SK-N-SH (cell line): ENCODE measurements around the gene FLT3LG. TPM values are rescaled to one million over a fixed set of nuclear protein-coding genes. Genes with fewer than 3 reads are reported as not detected.

Experiments used
- CTCF ChIA-PET: fragments of 300-600, 350-600 bp; formaldehyde crosslinking; extraction: SDS; loops from one replicate; lab custom pipeline; 2021; lab: Yijun Ruan, JAX
- POLR2A ChIA-PET: fragments of 350-600 bp; sonication (Branson Sonifier 250); formaldehyde crosslinking; extraction: SDS; loops from one replicate; lab custom pipeline; 2020; ENCODE audit warnings: antibody characterized with exemption, inconsistent platforms; lab: Yijun Ruan, JAX
- DNase-seq: peaks from one replicate; pipeline ENCODE4 v3.0.0; 2012
- H2AFZ ChIP-seq: fragments of 200-600 bp; sonication (generic); 2 replicates; pipeline ENCODE4 v1.8.1; 2016; ENCODE audit warnings: antibody characterized with exemption, mild to moderate bottlenecking, low read depth
- H3F3A ChIP-seq: fragments of 200-600 bp; sonication (generic); replicated peaks from 2 replicates; pipeline ENCODE3; 2016; ENCODE audit warnings: antibody characterized with exemption, mild to moderate bottlenecking; ENCODE audit not compliant: insufficient read depth
- H3K27ac ChIP-seq, 2 experiments: fragments of 200-500 bp in 1 of 2; fragments of 200-600 bp in 1 of 2; sonication (Bioruptor generic) in 1 of 2; sonication (generic), shearing (Covaris generic) in 1 of 2; 2 replicates each; pipeline versions ENCODE4 v1.5.1 to v1.6.1; 2014 to 2016; ENCODE audit warnings: low read depth in 2 of 2, inconsistent platforms in 1 of 2, low read length in 1 of 2, mild to moderate bottlenecking in 1 of 2, mixed read lengths in 1 of 2
- H3K27me3 ChIP-seq: fragments of 200-600 bp; sonication (generic), shearing (Covaris generic); 2 replicates; pipeline ENCODE4 v1.6.1; 2016; ENCODE audit warnings: mixed run types; ENCODE audit not compliant: insufficient read depth
- H3K36me3 ChIP-seq, 2 experiments: fragments of 200-500 bp in 1 of 2; fragments of 200-600 bp in 1 of 2; sonication (Bioruptor generic) in 1 of 2; sonication (generic) in 1 of 2; replicated peaks in 1 of 2; 2 replicates each; pipeline versions ENCODE3 to v1.5.1; 2014 to 2016; ENCODE audit warnings: low read length in 1 of 2, mild to moderate bottlenecking in 1 of 2; ENCODE audit not compliant: insufficient read depth in 2 of 2, control insufficient read depth in 1 of 2
- H3K4me1 ChIP-seq, 2 experiments: fragments of 200-500 bp in 1 of 2; fragments of 200-600 bp in 1 of 2; sonication (Bioruptor generic) in 1 of 2; sonication (generic), shearing (Covaris generic) in 1 of 2; 2 replicates each; pipeline versions ENCODE4 v1.5.1 to v1.6.1; 2014 to 2016; ENCODE audit warnings: low read depth in 1 of 2, low read length in 1 of 2, mixed run types in 1 of 2; ENCODE audit not compliant: insufficient read depth in 2 of 2, control insufficient read depth in 1 of 2
- H3K4me2 ChIP-seq: fragments of 200-600 bp; sonication (generic), shearing (Covaris generic); 2 replicates; pipeline ENCODE4 v1.6.1; 2017; ENCODE audit warnings: mixed run types
- H3K4me3 ChIP-seq, 2 experiments: fragments of 200-500 bp in 1 of 2; fragments of 200-600 bp in 1 of 2; sonication (Bioruptor generic) in 1 of 2; sonication (generic), shearing (Covaris generic) in 1 of 2; 2 replicates each; pipeline versions ENCODE4 v1.5.1 to v1.8.1; 2014 to 2016; ENCODE audit warnings: low read depth in 2 of 2, inconsistent platforms in 1 of 2, low read length in 1 of 2, mild to moderate bottlenecking in 1 of 2, mixed read lengths in 1 of 2, moderate library complexity in 1 of 2
- H3K79me2 ChIP-seq: fragments of 200-600 bp; sonication (generic); 2 replicates; pipeline ENCODE4 v1.8.1; 2017; ENCODE audit warnings: mild to moderate bottlenecking; ENCODE audit not compliant: insufficient read depth
- H3K9ac ChIP-seq: fragments of 200-600 bp; sonication (generic); 2 replicates; pipeline ENCODE4 v1.6.1; 2017; ENCODE audit warnings: mixed run types
- H3K9me2 ChIP-seq: fragments of 200-600 bp; sonication (generic); 2 replicates; pipeline ENCODE4 v1.6.1; 2017; ENCODE audit warnings: mixed run types
- H3K9me3 ChIP-seq: fragments of 200-600 bp; sonication (generic); 2 replicates; pipeline ENCODE4 v1.6.1; 2017; ENCODE audit warnings: mixed run types, mild to moderate bottlenecking, moderate library complexity
- H4K20me1 ChIP-seq: fragments of 200-600 bp; sonication (generic); 2 replicates; pipeline ENCODE4 v1.6.1; 2017; ENCODE audit warnings: mild to moderate bottlenecking, mixed run types; ENCODE audit not compliant: insufficient read depth
- CHD2 ChIP-seq: fragments of 150-350 bp; IDR thresholded peaks from 2 replicates; pipeline ENCODE4 v1.6.1; 2018; ENCODE audit warnings: low read length; ENCODE audit not compliant: partially characterized antibody
- CTCF ChIP-seq: fragments of 200-600 bp; sonication (generic); IDR thresholded peaks from 2 replicates; pipeline ENCODE4 v1.6.1; 2017; ENCODE audit warnings: antibody characterized with exemption, mild to moderate bottlenecking, moderate library complexity
- ELF1 ChIP-seq: IDR thresholded peaks from 2 replicates; pipeline ENCODE4 v1.4.0; 2012
- EP300 ChIP-seq, 2 experiments: IDR thresholded peaks; 2 replicates each; pipeline versions ENCODE4 v1.4.0 to v1.6.1; 2012; ENCODE audit warnings: borderline replicate concordance in 1 of 2, low read depth in 1 of 2, low read length in 1 of 2
- FOSL2 ChIP-seq: IDR thresholded peaks from 2 replicates; pipeline ENCODE4 v1.4.0; 2012; ENCODE audit warnings: low read depth, mild to moderate bottlenecking, moderate library complexity, borderline replicate concordance
- FOXJ3 ChIP-seq: sonication (generic); formaldehyde crosslinking; IDR thresholded peaks from 2 replicates; pipeline ENCODE4 v1.5.1; 2020; ENCODE audit warnings: mild to moderate bottlenecking, missing genetic modification reagents
- FOXM1 ChIP-seq: IDR thresholded peaks from 2 replicates; pipeline ENCODE4 v1.4.0; 2012; ENCODE audit warnings: low read depth, mild to moderate bottlenecking
- GABPA ChIP-seq: IDR thresholded peaks from 2 replicates; pipeline ENCODE4 v1.4.0; 2012; ENCODE audit warnings: low read depth, mild to moderate bottlenecking
- MAX ChIP-seq: IDR thresholded peaks from 2 replicates; pipeline ENCODE4 v1.4.0; 2012; ENCODE audit warnings: low read depth
- MEF2A ChIP-seq: IDR thresholded peaks from 2 replicates; pipeline ENCODE4 v1.4.0; 2012; ENCODE audit warnings: low read depth, borderline replicate concordance
- POLR2AphosphoS5 ChIP-seq: IDR thresholded peaks from 2 replicates; pipeline ENCODE4 v1.6.1; 2012; ENCODE audit warnings: low read depth, low read length
- RCOR1 ChIP-seq: fragments of 150-350 bp; IDR thresholded peaks from 2 replicates; pipeline ENCODE4 v1.6.1; 2017; ENCODE audit warnings: antibody characterized with exemption, low read length
- RXRA ChIP-seq: IDR thresholded peaks from 2 replicates; pipeline ENCODE4 v1.4.0; 2012; ENCODE audit warnings: low read depth, mild to moderate bottlenecking, borderline replicate concordance
- SIN3A ChIP-seq: IDR thresholded peaks from 2 replicates; pipeline ENCODE4 v1.6.1; 2012; ENCODE audit warnings: low read depth, mild to moderate bottlenecking, low read length, moderate library complexity, borderline replicate concordance
- SMC3 ChIP-seq: IDR thresholded peaks from 2 replicates; pipeline ENCODE4 v1.6.1; 2012; ENCODE audit warnings: low read depth, low read length, improper control_type of control experiment
- ZBTB33 ChIP-seq: IDR thresholded peaks from 2 replicates; pipeline ENCODE4 v1.4.0; 2012; ENCODE audit warnings: low read depth, borderline replicate concordance
- WGBS: methylation state at CpG from one replicate; pipeline ENCODE4 v1.1.6; 2017; ENCODE audit warnings: low lambda C conversion rate; 5-methylcytosine and 5-hydroxymethylcytosine counted together
- polyA plus RNA-seq, 3 experiments: library from polyadenylated mRNA; depleted of rRNA; stranded (reverse); fragments of >200 nt; gene quantifications; 2 replicates each; pipeline ENCODE4 v1.2.3, GENCODE V29; 2012
- TF ChIP-seq, protein P1 (sequence below): fragments of 150-350 bp; IDR thresholded peaks from 2 replicates; pipeline ENCODE4 v1.6.1; 2017; ENCODE audit warnings: antibody characterized with exemption, low read length, low read depth, borderline replicate concordance
- TF ChIP-seq, protein P2 (sequence below): IDR thresholded peaks from 2 replicates; pipeline ENCODE4; 2012
- TF ChIP-seq, protein P3 (sequence below): IDR thresholded peaks from 2 replicates; pipeline ENCODE4 v1.4.0; 2012; ENCODE audit warnings: low read depth, borderline replicate concordance

The FLT3LG gene
- polyA plus RNA-seq, 1 of the 3 experiments (the other 2 are of a cell fraction) = 6.4 TPM

DNA sequence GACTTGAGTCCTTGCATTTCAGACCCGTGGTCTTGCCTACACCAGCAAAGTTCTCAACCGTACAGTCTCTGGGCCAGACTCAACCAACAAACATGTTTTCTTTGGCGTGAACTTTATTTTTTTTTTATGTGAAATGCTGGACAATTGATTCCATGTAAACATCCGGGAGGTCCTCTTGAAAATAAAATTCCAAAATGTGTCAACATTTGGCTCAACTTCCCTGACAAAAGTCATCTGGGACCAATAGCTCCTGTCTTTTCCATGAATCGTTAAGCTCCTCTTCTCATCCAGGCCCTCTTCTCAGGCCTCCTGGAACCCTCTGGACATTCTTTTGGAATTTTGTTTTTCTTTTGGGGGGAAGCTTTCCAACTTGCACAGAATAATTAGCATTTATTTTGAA lies 18.2 kb upstream of the FLT3LG start (continued):
- no peak for TF ChIP-seq CHD2
- TF ChIP-seq RCOR1 = no peak
- TF ChIP-seq SMC3 = no peak
- TF ChIP-seq, protein P1, sequence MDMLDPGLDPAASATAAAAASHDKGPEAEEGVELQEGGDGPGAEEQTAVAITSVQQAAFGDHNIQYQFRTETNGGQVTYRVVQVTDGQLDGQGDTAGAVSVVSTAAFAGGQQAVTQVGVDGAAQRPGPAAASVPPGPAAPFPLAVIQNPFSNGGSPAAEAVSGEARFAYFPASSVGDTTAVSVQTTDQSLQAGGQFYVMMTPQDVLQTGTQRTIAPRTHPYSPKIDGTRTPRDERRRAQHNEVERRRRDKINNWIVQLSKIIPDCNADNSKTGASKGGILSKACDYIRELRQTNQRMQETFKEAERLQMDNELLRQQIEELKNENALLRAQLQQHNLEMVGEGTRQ = no peak
- no peak for TF ChIP-seq EP300 (IDR thresholded peaks at IDR 0.05; ENCODE audit: borderline replicate concordance in 1 of 2, low read depth in 1 of 2, low read length in 1 of 2)
- TF ChIP-seq SIN3A = no peak
- no peak for TF ChIP-seq FOXM1
- no peak for TF ChIP-seq FOXJ3

DNA sequence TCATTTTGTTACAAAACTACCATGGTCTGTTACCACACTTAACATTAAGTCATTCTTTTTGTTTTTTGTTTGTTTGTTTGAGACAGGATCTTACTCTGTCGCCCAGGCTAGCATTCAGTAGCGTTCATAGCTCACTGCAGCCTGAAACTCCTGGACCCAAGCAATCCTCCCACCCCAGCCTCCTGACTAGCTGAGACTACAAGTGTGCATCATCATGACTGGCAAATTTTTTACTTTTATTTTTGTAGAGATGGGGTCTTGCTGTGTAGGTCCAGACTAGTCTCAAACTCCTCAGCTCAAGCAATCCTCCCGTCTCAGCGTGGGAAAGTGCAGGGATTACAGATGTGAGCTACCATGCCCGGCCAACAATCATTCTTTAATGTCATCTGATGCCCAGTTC lies 17.7 kb upstream of the FLT3LG start:
- no peak overlapping the region for H3K4me2 ChIP-seq
- WGBS = 89% methylated on average over 5 of the region's 5 CpGs

DNA sequence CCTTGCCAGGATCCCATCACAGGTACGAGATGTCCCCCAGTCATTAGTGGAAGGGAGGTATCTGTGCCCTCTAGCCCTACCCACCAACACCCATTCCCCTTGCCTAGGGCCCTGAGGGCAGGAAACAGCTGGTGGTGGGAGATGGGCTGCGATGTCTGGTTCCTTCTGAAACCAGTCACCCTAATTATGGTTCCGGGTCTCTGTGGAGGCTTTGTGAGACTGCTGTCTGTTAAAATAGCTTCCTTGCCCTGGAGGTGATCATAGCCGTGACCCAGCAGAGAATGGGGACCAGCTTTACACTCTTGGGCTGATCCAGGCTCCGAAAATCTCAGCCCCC lies 15.5 kb upstream of the FLT3LG start:
- WGBS = 98% methylated on average over 5 of the region's 5 CpGs
- Histone ChIP-seq H3K9me3 (no peaks in the 10 kb centered on the region), H3K4me3 (no peak overlapping the region), H3K27me3 (no peaks in the 10 kb centered on the region), H4K20me1 (no peaks in the 10 kb centered on the region), H3F3A (peaks cover 11% of the 10 kb centered on the region), H3K79me2 (peaks cover 23% of the 10 kb centered on the region), H3K27ac (no peak overlapping the region; a peak in 1 of 4 replicates), H3K9ac (no peak overlapping the region), H3K4me2 (no peak overlapping the region), H3K4me1 (peaks cover 0 to 8% of the 10 kb centered on the region in 2 experiments; a peak in 1 of 4 replicates), H3K36me3 (no peaks in the 10 kb centered on the region), H2AFZ (no peak overlapping the region), H3K9me2 (no peaks in the 10 kb centered on the region)
- ChIA-PET CTCF (interaction anchor here (0.9 to 2.8 kb wide), 2 partner anchors 15 to 18 kb away, joined by 4 to 7 read pairs; no protein-coding TSS in a partner anchor), POLR2A (no interaction called here)
- DNase-seq = no peak
- TF ChIP-seq CTCF = no peak
- TF ChIP-seq RXRA = no peak
- TF ChIP-seq ZBTB33 = no peak
- TF ChIP-seq, protein P2, sequence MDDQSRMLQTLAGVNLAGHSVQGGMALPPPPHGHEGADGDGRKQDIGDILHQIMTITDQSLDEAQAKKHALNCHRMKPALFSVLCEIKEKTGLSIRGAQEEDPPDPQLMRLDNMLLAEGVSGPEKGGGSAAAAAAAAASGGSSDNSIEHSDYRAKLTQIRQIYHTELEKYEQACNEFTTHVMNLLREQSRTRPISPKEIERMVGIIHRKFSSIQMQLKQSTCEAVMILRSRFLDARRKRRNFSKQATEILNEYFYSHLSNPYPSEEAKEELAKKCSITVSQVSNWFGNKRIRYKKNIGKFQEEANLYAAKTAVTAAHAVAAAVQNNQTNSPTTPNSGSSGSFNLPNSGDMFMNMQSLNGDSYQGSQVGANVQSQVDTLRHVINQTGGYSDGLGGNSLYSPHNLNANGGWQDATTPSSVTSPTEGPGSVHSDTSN = no peak
- TF ChIP-seq SIN3A = no peak
- no peak for TF ChIP-seq GABPA
- no peak for TF ChIP-seq FOSL2
- TF ChIP-seq MEF2A = no peak
- no peak for TF ChIP-seq ELF1
- TF ChIP-seq CHD2 = no peak
- TF ChIP-seq MAX = no peak
- TF ChIP-seq POLR2AphosphoS5 = no peak
- TF ChIP-seq, protein P3, sequence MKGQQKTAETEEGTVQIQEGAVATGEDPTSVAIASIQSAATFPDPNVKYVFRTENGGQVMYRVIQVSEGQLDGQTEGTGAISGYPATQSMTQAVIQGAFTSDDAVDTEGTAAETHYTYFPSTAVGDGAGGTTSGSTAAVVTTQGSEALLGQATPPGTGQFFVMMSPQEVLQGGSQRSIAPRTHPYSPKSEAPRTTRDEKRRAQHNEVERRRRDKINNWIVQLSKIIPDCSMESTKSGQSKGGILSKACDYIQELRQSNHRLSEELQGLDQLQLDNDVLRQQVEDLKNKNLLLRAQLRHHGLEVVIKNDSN = no peak
- TF ChIP-seq RCOR1 = no peak

More for the DNA sequence above, 17.7 kb upstream of the FLT3LG start:
- Histone ChIP-seq H3K9ac (no peak overlapping the region), H3K27me3 (no peaks in the 10 kb centered on the region), H4K20me1 (no peaks in the 10 kb centered on the region), H3K9me2 (no peaks in the 10 kb centered on the region), H3K4me1 (peaks cover 0 to 8% of the 10 kb centered on the region in 2 experiments; a peak in 1 of 4 replicates), H3K79me2 (peaks cover 25% of the 10 kb centered on the region), H3K27ac (no peak overlapping the region), H3K4me3 (no peak overlapping the region), H3K36me3 (no peaks in the 10 kb centered on the region), H3K9me3 (no peaks in the 10 kb centered on the region), H3F3A (peaks cover 23% of the 10 kb centered on the region), H2AFZ (no peak overlapping the region)
- no peak for DNase-seq
- ChIA-PET CTCF (interaction anchor here (0.9 to 2.8 kb wide), 4 partner anchors 14 to 90 kb away, joined by 3 to 7 read pairs (median 4); no protein-coding TSS in a partner anchor), POLR2A (no interaction called here)
- no peak for TF ChIP-seq FOSL2
